ENCODE measurements around the gene HBA1. TPM values are rescaled to one million over a fixed set of nuclear protein-coding genes. Genes with fewer than 3 reads are reported as not detected.

HBA1 gene
- total RNA-seq (2014; rRNA removed; shearing (Covaris generic)), result not detected in 2 replicates

DNA sequence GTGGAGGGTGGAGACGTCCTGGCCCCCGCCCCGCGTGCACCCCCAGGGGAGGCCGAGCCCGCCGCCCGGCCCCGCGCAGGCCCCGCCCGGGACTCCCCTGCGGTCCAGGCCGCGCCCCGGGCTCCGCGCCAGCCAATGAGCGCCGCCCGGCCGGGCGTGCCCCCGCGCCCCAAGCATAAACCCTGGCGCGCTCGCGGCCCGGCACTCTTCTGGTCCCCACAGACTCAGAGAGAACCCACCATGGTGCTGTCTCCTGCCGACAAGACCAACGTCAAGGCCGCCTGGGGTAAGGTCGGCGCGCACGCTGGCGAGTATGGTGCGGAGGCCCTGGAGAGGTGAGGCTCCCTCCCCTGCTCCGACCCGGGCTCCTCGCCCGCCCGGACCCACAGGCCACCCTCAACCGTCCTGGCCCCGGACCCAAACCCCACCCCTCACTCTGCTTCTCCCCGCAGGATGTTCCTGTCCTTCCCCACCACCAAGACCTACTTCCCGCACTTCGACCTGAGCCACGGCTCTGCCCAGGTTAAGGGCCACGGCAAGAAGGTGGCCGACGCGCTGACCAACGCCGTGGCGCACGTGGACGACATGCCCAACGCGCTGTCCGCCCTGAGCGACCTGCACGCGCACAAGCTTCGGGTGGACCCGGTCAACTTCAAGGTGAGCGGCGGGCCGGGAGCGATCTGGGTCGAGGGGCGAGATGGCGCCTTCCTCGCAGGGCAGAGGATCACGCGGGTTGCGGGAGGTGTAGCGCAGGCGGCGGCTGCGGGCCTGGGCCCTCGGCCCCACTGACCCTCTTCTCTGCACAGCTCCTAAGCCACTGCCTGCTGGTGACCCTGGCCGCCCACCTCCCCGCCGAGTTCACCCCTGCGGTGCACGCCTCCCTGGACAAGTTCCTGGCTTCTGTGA is at the start of gene HBA1:
Gene HBA1 (plus strand): TSS at position 204 of the 906 bp plus-strand sequence. CDS start 37 bp downstream, at position 241.

GRCh38 chr16:152141-153128 is 24.0 kb upstream of the HBA1 start, which contains the start of gene HBZ:
Gene HBZ, plus strand, starts transcription at chr16:152644. Its CDS starts 266 bp downstream, at chr16:152910.

GRCh38 chr16:165539-166374 is 10.7 kb upstream of the HBA1 start, which contains the start of gene HBM:
Gene HBM, plus strand, starts transcription at chr16:165978. Its CDS starts 20 bp downstream, at chr16:165998.

DNA sequence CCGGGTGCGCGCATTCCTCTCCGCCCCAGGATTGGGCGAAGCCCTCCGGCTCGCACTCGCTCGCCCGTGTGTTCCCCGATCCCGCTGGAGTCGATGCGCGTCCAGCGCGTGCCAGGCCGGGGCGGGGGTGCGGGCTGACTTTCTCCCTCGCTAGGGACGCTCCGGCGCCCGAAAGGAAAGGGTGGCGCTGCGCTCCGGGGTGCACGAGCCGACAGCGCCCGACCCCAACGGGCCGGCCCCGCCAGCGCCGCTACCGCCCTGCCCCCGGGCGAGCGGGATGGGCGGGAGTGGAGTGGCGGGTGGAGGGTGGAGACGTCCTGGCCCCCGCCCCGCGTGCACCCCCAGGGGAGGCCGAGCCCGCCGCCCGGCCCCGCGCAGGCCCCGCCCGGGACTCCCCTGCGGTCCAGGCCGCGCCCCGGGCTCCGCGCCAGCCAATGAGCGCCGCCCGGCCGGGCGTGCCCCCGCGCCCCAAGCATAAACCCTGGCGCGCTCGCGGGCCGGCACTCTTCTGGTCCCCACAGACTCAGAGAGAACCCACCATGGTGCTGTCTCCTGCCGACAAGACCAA is 4.0 kb upstream of the HBA1 start, which contains the start of gene HBA2:
Gene HBA2 (plus strand): TSS at position 503 of the 568 bp plus-strand sequence. CDS start 37 bp downstream, at position 540.

DNA sequence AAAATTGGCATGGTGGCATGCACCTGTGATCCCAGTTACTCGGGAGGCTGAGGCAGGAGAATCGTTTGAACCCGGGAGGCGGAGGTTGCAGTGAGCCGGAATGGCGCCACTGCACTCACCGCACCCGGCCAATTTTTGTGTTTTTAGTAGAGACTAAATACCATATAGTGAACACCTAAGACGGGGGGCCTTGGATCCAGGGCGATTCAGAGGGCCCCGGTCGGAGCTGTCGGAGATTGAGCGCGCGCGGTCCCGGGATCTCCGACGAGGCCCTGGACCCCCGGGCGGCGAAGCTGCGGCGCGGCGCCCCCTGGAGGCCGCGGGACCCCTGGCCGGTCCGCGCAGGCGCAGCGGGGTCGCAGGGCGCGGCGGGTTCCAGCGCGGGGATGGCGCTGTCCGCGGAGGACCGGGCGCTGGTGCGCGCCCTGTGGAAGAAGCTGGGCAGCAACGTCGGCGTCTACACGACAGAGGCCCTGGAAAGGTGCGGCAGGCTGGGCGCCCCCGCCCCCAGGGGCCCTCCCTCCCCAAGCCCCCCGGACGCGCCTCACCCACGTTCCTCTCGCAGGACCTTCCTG is 3.7 kb downstream of the HBA1 start, which contains the start of gene HBQ1:
Gene HBQ1 (plus strand): TSS at position 359 of the 575 bp plus-strand sequence. CDS start 28 bp downstream, at position 387.

Small RNA genes within 50 kb of the gene (small RNA-seq; reads per million reads assigned to genes)
- gene RF00019, result not detected

Other genes with a start within 250 kb of the HBA1 start
- 23.0 and 24.0 TPM in 2 replicates for gene POLR3K, start 123.1 kb upstream of the HBA1 start, total RNA-seq (2014; rRNA removed; shearing (Covaris generic))
- gene SNRNP25, start 122.9 kb upstream of the HBA1 start, total RNA-seq (2014; rRNA removed; shearing (Covaris generic)), result 46.9 and 54.2 TPM in 2 replicates
- 66.0 and 88.3 TPM in 2 replicates for gene RHBDF1, start 104.0 kb upstream of the HBA1 start, total RNA-seq (2014; rRNA removed; shearing (Covaris generic))
- 233 and 337 TPM in 2 replicates for gene MPG, start 98.5 kb upstream of the HBA1 start, total RNA-seq (2014; rRNA removed; shearing (Covaris generic))
- gene NPRL3, start 38.0 kb upstream of the HBA1 start, total RNA-seq (2014; rRNA removed; shearing (Covaris generic)), result 13.2 and 14.9 TPM in 2 replicates
- gene HBZ, start 24.0 kb upstream of the HBA1 start, total RNA-seq (2014; rRNA removed; shearing (Covaris generic)), result not detected in 2 replicates
- not detected in 2 replicates for gene HBM, start 10.7 kb upstream of the HBA1 start, total RNA-seq (2014; rRNA removed; shearing (Covaris generic))
- gene HBA2, start 3.8 kb upstream of the HBA1 start, total RNA-seq (2014; rRNA removed; shearing (Covaris generic)), result not detected in 2 replicates
- gene HBQ1, start 3.8 kb downstream of the HBA1 start, total RNA-seq (2014; rRNA removed; shearing (Covaris generic)), result not detected in 2 replicates
- 53.1 and 65.3 TPM in 2 replicates for gene LUC7L, start 52.8 kb downstream of the HBA1 start, total RNA-seq (2014; rRNA removed; shearing (Covaris generic))
- 58.9 and 70.9 TPM in 2 replicates for gene FAM234A, start 58.1 kb downstream of the HBA1 start, total RNA-seq (2014; rRNA removed; shearing (Covaris generic))
- gene RGS11, start 99.3 kb downstream of the HBA1 start, total RNA-seq (2014; rRNA removed; shearing (Covaris generic)), result 0.04 and 0.08 TPM in 2 replicates
- 3.2 and 4.5 TPM in 2 replicates for gene ARHGDIG, start 103.9 kb downstream of the HBA1 start, total RNA-seq (2014; rRNA removed; shearing (Covaris generic))
- 0.41 and 0.88 TPM in 2 replicates for gene PDIA2, start 106.5 kb downstream of the HBA1 start, total RNA-seq (2014; rRNA removed; shearing (Covaris generic))
- 36.7 and 40.2 TPM in 2 replicates for gene AXIN1, start 176.0 kb downstream of the HBA1 start, total RNA-seq (2014; rRNA removed; shearing (Covaris generic))
- gene MRPL28, start 193.9 kb downstream of the HBA1 start, total RNA-seq (2014; rRNA removed; shearing (Covaris generic)), result 248 and 271 TPM in 2 replicates
- gene PGAP6, start 205.3 kb downstream of the HBA1 start, total RNA-seq (2014; rRNA removed; shearing (Covaris generic)), result 25.1 and 44.4 TPM in 2 replicates
- gene NME4, start 220.5 kb downstream of the HBA1 start, total RNA-seq (2014; rRNA removed; shearing (Covaris generic)), result 226 and 246 TPM in 2 replicates
- 18.3 and 25.2 TPM in 2 replicates for gene DECR2, start 225.2 kb downstream of the HBA1 start, total RNA-seq (2014; rRNA removed; shearing (Covaris generic))
- gene RAB11FIP3, start 249.0 kb downstream of the HBA1 start, total RNA-seq (2014; rRNA removed; shearing (Covaris generic)), result 20.9 and 24.1 TPM in 2 replicates